H1 (cell line): ENCODE measurements around the gene LRRC32.

Experiments
- CTCF ChIP-seq, 3 experiments: IDR thresholded peaks; 1 replicate in 2 of 3; 2 replicates in 1 of 3; pipeline versions ENCODE4 v1.5.1 to v1.6.1; 2011; ENCODE audit warnings: low read length in 3 of 3, mild to moderate bottlenecking in 3 of 3, inconsistent platforms in 2 of 3, low read depth in 1 of 3, moderate library complexity in 1 of 3; ENCODE audit not compliant: insufficient read depth in 1 of 3; ENCODE audit errors: control extremely low read depth in 1 of 3
- FOSL1 ChIP-seq: IDR thresholded peaks from 2 replicates; pipeline ENCODE4 v1.6.1; 2011; ENCODE audit warnings: mild to moderate bottlenecking, low read depth, low read length, moderate library complexity; ENCODE audit not compliant: insufficient read depth
- POLR2A ChIP-seq, 2 experiments: IDR thresholded peaks; 1 replicate in 1 of 2; 2 replicates in 1 of 2; pipeline ENCODE4 v1.6.1; 2011; ENCODE audit warnings: low read depth in 2 of 2, low read length in 2 of 2, mild to moderate bottlenecking in 2 of 2; ENCODE audit errors: control extremely low read depth in 1 of 2
- POLR2AphosphoS5 ChIP-seq: IDR thresholded peaks from 2 replicates; pipeline ENCODE4 v1.6.1; 2011; ENCODE audit warnings: low read depth, low read length
- SP1 ChIP-seq: IDR thresholded peaks from 2 replicates; pipeline ENCODE4 v1.6.1; 2011; ENCODE audit warnings: low read depth, low read length

DNA sequence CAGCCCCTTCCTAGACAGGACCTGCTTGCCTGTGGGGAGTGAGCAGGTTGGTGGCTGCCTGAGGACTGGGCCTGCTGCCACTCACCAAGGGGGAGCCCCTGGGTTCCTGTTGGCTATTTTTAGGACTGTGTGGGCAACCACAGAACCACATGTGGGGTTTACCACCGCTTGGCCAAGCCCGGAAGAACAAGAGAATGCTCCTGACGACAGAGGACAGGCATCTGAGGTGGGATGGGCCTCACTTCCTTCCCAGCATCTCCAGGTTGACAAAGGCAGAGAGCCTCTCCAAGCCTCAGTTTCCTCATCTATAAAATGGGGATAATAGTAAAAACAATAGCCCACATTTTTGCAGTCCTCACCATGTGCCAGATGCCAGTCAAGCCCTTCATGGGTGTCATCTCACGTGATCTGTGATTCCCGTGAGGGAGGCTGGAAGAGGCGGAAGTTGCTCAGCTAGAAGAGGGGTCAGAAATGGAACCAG lies 43.6 kb downstream of the LRRC32 start:
- no peak for TF ChIP-seq CTCF (IDR thresholded peaks at IDR 0.05; ENCODE audit: control extremely low read depth in 1 of 3, insufficient read depth in 1 of 3, low read depth in 1 of 3, low read length in 3 of 3)
- no peak for TF ChIP-seq POLR2AphosphoS5
- no peak for TF ChIP-seq FOSL1
- no peak for TF ChIP-seq SP1
- TF ChIP-seq POLR2A (IDR thresholded peaks at IDR 0.05; ENCODE audit: control extremely low read depth in 1 of 2, low read depth in 2 of 2, low read length in 2 of 2), result no peak
